ENCODE measurements around the gene EAPP. TPM values are rescaled to one million over a fixed set of nuclear protein-coding genes. Genes with fewer than 3 reads are reported as not detected.
"Not testable (repeated sequence)": the region's sequence is repeated elsewhere in the genome, so short reads cannot be mapped to it uniquely, and the experiment has no call there.

Gene EAPP
- total and polyA plus RNA-seq, 8 donors = 15.8 to 95.3 (median 34.8) TPM

- H3K4me3 ChIP-seq = no peak overlapping the region
- no peaks in the 10 kb centered on the region for H3K4me1 ChIP-seq
- DNase-seq = no peak
- WGBS, 5 donors = 72 to 89% (median 83%) methylated on average over 8 of the region's 8 CpGs
- H3K36me3 ChIP-seq = peaks cover 25 to 57% (median 55%) of the 10 kb centered on the region in 4 donors
- no peaks in the 10 kb centered on the region for H3K27me3 ChIP-seq
- intact Hi-C loops (cut with DNase I; ENCODE audit: low total_unique reads) = no loop called here
- H3K27ac ChIP-seq = no peak overlapping the region
- no peaks in the 10 kb centered on the region for H3K9me3 ChIP-seq
- TF ChIP-seq POLR2A (IDR thresholded peaks at IDR 0.05) = no peak
- TF ChIP-seq, protein P1, sequence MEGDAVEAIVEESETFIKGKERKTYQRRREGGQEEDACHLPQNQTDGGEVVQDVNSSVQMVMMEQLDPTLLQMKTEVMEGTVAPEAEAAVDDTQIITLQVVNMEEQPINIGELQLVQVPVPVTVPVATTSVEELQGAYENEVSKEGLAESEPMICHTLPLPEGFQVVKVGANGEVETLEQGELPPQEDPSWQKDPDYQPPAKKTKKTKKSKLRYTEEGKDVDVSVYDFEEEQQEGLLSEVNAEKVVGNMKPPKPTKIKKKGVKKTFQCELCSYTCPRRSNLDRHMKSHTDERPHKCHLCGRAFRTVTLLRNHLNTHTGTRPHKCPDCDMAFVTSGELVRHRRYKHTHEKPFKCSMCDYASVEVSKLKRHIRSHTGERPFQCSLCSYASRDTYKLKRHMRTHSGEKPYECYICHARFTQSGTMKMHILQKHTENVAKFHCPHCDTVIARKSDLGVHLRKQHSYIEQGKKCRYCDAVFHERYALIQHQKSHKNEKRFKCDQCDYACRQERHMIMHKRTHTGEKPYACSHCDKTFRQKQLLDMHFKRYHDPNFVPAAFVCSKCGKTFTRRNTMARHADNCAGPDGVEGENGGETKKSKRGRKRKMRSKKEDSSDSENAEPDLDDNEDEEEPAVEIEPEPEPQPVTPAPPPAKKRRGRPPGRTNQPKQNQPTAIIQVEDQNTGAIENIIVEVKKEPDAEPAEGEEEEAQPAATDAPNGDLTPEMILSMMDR (IDR thresholded peaks at IDR 0.05) = no peak
- TF ChIP-seq EP300 (IDR thresholded peaks at IDR 0.05) = no peak
- TF ChIP-seq POLR2AphosphoS5 (IDR thresholded peaks at IDR 0.05) = no peak
Observed at GRCh38 chr14:34562776-34563150, 23.3 kb upstream of the EAPP start.

DNA sequence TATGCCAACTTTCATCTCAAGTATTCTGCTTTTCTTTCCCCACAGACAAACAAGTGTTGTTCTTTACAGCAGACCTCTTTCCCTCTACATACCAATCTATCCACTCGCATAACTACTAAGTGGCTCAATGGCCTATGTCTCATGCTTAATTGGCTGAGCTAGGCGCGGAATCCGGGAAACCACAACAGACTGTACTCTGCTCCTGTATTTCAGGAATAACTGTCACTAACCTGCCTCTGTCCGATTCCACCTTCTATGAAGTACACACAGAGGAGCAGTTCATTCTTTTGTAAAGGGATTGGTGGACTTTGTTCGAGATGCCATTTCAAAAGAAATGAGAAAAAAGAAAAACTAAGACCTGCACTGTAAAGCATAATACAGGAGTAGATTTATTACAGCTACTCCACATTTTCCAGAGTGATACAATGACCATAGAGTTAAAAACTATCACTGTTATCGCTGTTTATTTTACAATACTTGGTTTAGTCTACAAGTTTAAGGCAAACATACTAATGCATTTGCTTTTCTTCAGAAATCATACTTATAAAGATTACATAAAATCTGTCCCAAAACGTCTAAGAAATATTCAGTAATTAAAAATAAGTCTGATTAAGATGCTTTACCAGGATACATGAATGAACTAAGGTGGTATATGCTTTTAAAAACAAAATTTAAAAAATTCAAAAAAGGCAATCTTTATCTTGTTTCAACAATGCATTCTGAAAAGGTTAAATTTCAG lies 22.7 kb upstream of the EAPP start:
- H3K27ac ChIP-seq; DNase-seq; H3K27me3 ChIP-seq; H3K4me1 ChIP-seq; H3K9me3 ChIP-seq; H3K4me3 ChIP-seq; intact Hi-C loops (cut with DNase I; ENCODE audit: low total_unique reads): not testable (repeated sequence)
- 75 to 87% (median 82%) methylated on average over 6 to 7 of the region's 8 CpGs for WGBS, 5 donors
- peaks cover 21 to 52% (median 50%) of the 10 kb centered on the region in 4 donors for H3K36me3 ChIP-seq

GRCh38 chr14:34556498-34556829 lies 17.0 kb upstream of the EAPP start:
- peaks cover 5 to 16% (median 12%) of the 10 kb centered on the region in 4 donors for H3K4me1 ChIP-seq
- H3K9me3 ChIP-seq; DNase-seq; intact Hi-C loops (cut with DNase I; ENCODE audit: low total_unique reads); H3K27ac ChIP-seq; H3K27me3 ChIP-seq; H3K36me3 ChIP-seq; H3K4me3 ChIP-seq: not testable (repeated sequence)
- no CpG with 5 or more reads among the region's 35 CpGs for WGBS, 5 donors

- H3K36me3 ChIP-seq; intact Hi-C loops (cut with DNase I; ENCODE audit: low total_unique reads); H3K4me3 ChIP-seq; H3K27me3 ChIP-seq; H3K9me3 ChIP-seq; DNase-seq; H3K27ac ChIP-seq: not testable (repeated sequence)
- WGBS, 5 donors = no CpG with 5 or more reads among the region's 49 CpGs
- H3K4me1 ChIP-seq = peaks cover 5 to 16% (median 12%) of the 10 kb centered on the region in 4 donors
Observed at GRCh38 chr14:34555583-34556497, 16.3 kb upstream of the EAPP start.

DNA sequence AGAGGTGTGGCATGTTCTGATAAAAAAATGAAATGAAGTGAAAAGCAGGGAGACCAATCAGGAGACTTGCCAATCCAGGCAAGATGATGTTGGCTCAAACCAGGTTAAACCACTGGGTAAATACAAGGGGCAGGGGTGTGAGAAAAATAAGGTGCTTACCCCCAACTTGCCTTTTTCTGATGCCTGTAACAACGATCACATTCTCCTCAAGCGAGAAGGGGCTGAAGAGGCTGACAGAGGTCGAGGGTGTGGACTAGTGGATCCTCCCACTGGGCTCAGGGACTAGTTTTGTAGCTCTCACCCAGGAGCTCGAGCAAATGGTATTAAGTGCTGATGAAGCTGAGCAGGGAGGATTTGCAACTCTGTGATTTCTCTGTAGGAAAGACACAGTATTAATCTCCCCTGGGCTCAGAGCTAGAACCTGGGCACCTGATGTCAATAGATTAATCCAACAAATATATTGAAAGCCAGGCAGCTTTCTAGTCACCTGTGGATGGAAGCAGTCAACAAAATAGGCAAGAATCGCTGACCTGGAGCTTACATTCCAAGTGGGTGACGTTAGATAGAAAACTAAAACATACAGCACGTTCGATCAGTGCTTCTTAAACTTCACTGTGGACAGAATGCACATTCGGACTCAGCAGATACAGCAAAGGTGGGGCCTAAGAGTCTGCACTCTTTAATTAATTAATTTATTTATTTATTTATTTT lies 15.2 kb upstream of the EAPP start:
- H3K36me3 ChIP-seq = no peaks in the 10 kb centered on the region
- H3K27ac ChIP-seq = peak overlapping the region; percentile 66 to 83 (median 72)
- no peaks in the 10 kb centered on the region for H3K27me3 ChIP-seq
- peak; percentile 24 to 59 for DNase-seq
- H3K9me3 ChIP-seq = no peaks in the 10 kb centered on the region
- WGBS, 5 donors = 22 to 35% (median 29%) methylated on average over 9 of the region's 9 CpGs
- no peak for TF ChIP-seq POLR2A (IDR thresholded peaks at IDR 0.05)
- TF ChIP-seq EP300 (IDR thresholded peaks at IDR 0.05) = no peak
- TF ChIP-seq, protein P1 (IDR thresholded peaks at IDR 0.05) = no peak
- TF ChIP-seq POLR2AphosphoS5 (IDR thresholded peaks at IDR 0.05) = no peak
- H3K4me1 ChIP-seq = peaks cover 5 to 16% (median 12%) of the 10 kb centered on the region in 4 donors
- intact Hi-C loops (cut with DNase I; ENCODE audit: low total_unique reads) = no loop called here
- H3K4me3 ChIP-seq = peak overlapping the region in 3 of 4 donors; percentile 1 to 16 (median 8)

GRCh38 chr14:34549276-34549966 lies 9.9 kb upstream of the EAPP start:
- peak in 1 of 2 donors; percentile 22 for DNase-seq
- WGBS, 5 donors = 87 to 91% (median 89%) methylated on average over 19 of the region's 19 CpGs
- Histone ChIP-seq H3K27ac (peak overlapping the region in 2 of 5 donors; percentile 52 to 77), H3K4me1 (peaks cover 3 to 14% (median 7%) of the 10 kb centered on the region in 4 donors)
- H3K4me3 ChIP-seq; H3K9me3 ChIP-seq; intact Hi-C loops (cut with DNase I; ENCODE audit: low total_unique reads); H3K27me3 ChIP-seq; H3K36me3 ChIP-seq: not testable (repeated sequence)

All from stomach (tissue), 9 donors.